Neural cell (in vitro differentiated cells): ENCODE measurements around the gene INTS14.

Experiments
- EP300 ChIP-seq: fragments of 450-650 bp; conservative IDR thresholded peaks from 2 replicates; pipeline ENCODE4 v1.6.1; 2014; ENCODE audit warnings: antibody characterized with exemption, mild to moderate bottlenecking, moderate library complexity; ENCODE audit not compliant: poor library complexity, severe bottlenecking
- EZH2 ChIP-seq: fragments of 200-600, 300-800 bp; shearing (Covaris generic), sonication (generic); IDR thresholded peaks from 2 replicates; pipeline ENCODE4 v1.6.1; 2014; ENCODE audit warnings: antibody characterized with exemption, low read length, borderline replicate concordance, mild to moderate bottlenecking; ENCODE audit not compliant: insufficient read depth, poor library complexity, severe bottlenecking
- MXI1 ChIP-seq: fragments of 450-650 bp; conservative IDR thresholded peaks from 2 replicates; pipeline ENCODE4 v1.6.1; 2014; ENCODE audit warnings: antibody characterized with exemption, mild to moderate bottlenecking; ENCODE audit not compliant: poor library complexity, severe bottlenecking
- POLR2AphosphoS5 ChIP-seq: IDR thresholded peaks from 2 replicates; pipeline ENCODE4 v1.6.1; 2012
- RAD21 ChIP-seq: fragments of 450-650 bp; conservative IDR thresholded peaks from 2 replicates; pipeline ENCODE4 v1.6.1; 2014; ENCODE audit warnings: antibody characterized with exemption, mild to moderate bottlenecking, moderate library complexity
- TAF1 ChIP-seq: IDR thresholded peaks from 2 replicates; pipeline ENCODE4 v1.6.1; 2012; ENCODE audit warnings: low read depth
- TF ChIP-seq, protein P1 (sequence below): fragments of 450-650 bp; IDR thresholded peaks from 2 replicates; pipeline ENCODE4 v1.5.1; 2014; ENCODE audit warnings: antibody characterized with exemption, mild to moderate bottlenecking, moderate library complexity; ENCODE audit not compliant: poor library complexity, severe bottlenecking
- TF ChIP-seq, protein P2 (sequence below): IDR thresholded peaks from 2 replicates; pipeline ENCODE4 v1.6.1; 2012; ENCODE audit warnings: borderline replicate concordance

- TF ChIP-seq, protein P1, sequence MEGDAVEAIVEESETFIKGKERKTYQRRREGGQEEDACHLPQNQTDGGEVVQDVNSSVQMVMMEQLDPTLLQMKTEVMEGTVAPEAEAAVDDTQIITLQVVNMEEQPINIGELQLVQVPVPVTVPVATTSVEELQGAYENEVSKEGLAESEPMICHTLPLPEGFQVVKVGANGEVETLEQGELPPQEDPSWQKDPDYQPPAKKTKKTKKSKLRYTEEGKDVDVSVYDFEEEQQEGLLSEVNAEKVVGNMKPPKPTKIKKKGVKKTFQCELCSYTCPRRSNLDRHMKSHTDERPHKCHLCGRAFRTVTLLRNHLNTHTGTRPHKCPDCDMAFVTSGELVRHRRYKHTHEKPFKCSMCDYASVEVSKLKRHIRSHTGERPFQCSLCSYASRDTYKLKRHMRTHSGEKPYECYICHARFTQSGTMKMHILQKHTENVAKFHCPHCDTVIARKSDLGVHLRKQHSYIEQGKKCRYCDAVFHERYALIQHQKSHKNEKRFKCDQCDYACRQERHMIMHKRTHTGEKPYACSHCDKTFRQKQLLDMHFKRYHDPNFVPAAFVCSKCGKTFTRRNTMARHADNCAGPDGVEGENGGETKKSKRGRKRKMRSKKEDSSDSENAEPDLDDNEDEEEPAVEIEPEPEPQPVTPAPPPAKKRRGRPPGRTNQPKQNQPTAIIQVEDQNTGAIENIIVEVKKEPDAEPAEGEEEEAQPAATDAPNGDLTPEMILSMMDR: no peak
- TF ChIP-seq TAF1 (no peak), EP300 (no peak), POLR2AphosphoS5 (no peak), EZH2 (no peak), RAD21 (no peak), MXI1 (no peak)
- TF ChIP-seq, protein P2, sequence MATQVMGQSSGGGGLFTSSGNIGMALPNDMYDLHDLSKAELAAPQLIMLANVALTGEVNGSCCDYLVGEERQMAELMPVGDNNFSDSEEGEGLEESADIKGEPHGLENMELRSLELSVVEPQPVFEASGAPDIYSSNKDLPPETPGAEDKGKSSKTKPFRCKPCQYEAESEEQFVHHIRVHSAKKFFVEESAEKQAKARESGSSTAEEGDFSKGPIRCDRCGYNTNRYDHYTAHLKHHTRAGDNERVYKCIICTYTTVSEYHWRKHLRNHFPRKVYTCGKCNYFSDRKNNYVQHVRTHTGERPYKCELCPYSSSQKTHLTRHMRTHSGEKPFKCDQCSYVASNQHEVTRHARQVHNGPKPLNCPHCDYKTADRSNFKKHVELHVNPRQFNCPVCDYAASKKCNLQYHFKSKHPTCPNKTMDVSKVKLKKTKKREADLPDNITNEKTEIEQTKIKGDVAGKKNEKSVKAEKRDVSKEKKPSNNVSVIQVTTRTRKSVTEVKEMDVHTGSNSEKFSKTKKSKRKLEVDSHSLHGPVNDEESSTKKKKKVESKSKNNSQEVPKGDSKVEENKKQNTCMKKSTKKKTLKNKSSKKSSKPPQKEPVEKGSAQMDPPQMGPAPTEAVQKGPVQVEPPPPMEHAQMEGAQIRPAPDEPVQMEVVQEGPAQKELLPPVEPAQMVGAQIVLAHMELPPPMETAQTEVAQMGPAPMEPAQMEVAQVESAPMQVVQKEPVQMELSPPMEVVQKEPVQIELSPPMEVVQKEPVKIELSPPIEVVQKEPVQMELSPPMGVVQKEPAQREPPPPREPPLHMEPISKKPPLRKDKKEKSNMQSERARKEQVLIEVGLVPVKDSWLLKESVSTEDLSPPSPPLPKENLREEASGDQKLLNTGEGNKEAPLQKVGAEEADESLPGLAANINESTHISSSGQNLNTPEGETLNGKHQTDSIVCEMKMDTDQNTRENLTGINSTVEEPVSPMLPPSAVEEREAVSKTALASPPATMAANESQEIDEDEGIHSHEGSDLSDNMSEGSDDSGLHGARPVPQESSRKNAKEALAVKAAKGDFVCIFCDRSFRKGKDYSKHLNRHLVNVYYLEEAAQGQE: no peak
Measured at GRCh38 chr15:65551183-65551582, 59.7 kb downstream of the INTS14 start.
